ENCODE measurements around the gene CC2D2B.
"Not testable (repeated sequence)": the region's sequence is repeated elsewhere in the genome, so short reads cannot be mapped to it uniquely, and the experiment has no call there.

CC2D2B gene

DNA sequence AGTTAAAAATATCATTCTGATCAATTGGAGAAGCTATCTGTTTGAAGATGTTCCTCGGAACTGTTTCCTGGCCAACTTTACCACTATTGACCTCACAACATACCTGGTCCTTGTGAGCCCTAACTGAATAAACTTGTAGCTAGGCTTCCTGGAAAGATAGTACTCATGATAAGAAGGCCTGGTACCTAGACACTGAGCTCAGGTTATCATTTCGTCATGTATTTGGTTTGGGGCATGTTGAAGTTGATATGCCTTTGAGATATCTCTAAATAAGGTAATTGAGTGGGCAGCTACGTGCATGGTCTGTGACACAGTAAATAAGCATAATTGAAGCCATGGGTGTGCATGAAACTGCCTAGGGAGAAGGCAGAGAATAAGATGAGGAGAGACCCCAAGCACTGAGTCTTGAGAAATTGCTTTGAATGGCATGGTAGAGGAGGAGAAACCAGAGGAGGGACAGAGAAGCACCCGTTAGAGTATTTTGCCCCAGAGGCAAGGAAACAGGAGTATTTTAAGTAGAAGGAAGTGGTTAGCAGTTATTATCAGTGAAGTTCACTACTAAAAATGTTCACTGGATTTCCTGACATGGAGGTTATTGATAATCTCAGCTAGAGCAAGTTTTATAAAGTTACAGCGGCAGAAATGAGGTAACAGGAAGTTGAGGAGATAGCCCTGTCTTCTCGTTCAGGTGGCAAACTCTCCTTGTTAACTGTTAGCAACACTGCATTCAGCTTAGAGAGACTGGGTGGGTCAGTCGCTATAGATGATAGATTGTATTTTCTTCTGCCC, 55.6 kb downstream of the CC2D2B start:
- DNase-seq = no peak
- TF ChIP-seq POLR2A (IDR thresholded peaks at IDR 0.05; ENCODE audit: low read length) (no peak), GATA1 (IDR thresholded peaks at IDR 0.05; ENCODE audit: low read depth, low read length) (no peak)

DNA sequence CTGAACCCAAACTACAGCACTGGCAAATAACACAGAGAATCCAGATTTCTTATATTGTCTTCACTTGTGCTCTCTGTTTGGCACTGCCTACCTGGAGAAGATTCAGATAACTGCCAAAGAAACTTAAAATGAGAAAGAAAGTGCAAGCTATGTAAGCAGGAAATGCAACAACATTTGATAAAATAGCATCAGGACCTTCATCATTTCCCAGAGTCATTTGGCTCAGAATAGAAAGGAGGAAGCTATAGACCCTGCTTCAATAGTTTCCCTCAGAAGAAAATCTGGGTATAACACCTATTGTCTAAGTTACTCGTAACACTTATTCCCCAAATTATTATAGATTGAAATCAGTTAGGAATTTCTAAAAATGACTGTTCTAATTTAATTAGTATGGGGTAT, 56.2 kb downstream of the CC2D2B start:
- DNase-seq = no peak
- TF ChIP-seq GATA1 (IDR thresholded peaks at IDR 0.05; ENCODE audit: low read depth, low read length) (no peak), POLR2A (IDR thresholded peaks at IDR 0.05; ENCODE audit: low read length) (no peak)

DNA sequence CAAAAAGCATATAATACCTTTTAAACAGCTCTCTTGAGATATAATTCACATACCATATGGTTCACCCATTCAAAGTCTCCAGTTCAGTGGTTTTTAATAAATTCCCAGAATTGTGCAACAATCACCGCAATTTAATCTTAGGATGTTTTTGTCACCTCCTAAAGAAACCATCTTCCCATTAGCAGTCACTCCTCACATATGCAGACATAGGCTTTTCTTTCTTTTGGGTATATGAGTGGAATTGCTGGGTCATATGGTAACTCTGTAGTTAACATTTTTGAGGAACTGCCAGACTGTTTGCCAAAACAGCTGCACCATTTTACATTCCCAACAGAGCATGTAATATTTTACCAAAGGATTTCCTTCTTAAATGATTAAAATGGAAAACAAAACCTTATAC, 57.0 kb downstream of the CC2D2B start:
- TF ChIP-seq GATA1 (IDR thresholded peaks at IDR 0.05; ENCODE audit: low read depth, low read length) (no peak), POLR2A (IDR thresholded peaks at IDR 0.05; ENCODE audit: low read length) (no peak)
- no peak for DNase-seq

DNA sequence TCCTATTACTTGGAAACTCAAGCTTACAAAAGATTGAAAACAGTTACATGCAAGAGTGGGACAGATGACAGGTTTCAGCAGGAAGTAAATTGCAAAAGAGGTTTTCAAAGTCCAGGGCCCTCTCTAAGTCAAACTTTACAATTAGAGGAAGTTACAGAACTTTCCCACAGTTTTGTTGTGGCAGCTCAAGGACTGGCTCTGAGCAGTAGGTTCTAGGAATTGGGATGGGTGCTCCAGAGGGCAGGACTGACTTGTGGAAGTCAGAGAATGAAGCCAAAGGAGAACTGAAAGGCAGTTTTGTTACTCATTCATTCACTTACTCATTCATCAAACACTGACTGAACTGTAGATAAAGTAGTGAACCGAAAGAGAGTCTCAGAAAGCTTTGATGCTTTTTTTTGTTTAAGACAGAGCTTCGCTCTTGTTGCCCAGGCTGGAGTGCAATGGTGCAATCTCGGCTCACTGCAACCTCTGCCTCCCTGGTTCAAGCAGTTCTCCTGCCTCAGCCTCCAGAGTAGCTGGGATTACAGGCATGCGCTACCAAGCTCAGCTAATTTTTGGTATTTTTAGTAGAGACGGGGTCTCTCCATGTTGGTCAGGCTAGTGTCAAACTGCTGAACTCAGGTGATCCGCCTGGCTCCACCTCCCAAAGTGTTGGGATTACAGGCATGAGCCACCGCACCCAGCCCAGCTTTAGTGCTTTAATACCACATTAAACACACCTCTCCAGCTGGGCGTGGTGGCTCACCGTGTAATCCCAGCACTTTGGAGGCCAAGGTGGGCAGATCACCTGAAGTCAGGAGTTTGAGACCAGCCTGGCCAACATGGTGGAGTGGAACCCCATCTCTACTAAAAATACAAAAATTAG, 68.8 kb downstream of the CC2D2B start:
- no peak for DNase-seq
- TF ChIP-seq POLR2A (IDR thresholded peaks at IDR 0.05; ENCODE audit: low read length) = no peak
- no peak for TF ChIP-seq GATA1 (IDR thresholded peaks at IDR 0.05; ENCODE audit: low read depth, low read length)

DNA sequence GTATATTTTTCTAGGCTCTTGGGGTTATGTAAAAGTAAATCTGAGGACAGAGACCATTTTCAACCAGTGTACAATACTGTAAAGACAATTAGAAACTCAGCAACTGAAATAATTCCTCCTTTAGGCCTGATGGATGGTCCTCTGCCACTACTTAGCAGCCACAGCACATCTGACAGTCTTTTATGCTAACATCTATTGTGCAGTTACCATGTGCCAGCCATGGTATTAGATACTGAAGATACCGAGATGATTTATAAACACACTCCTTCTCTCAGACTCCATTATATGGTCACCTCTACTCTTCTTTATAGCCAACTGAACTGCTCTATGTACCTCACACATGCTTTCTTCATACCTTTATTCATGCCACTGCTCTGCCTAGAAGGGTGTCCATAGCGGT, 74.4 kb downstream of the CC2D2B start:
- no peak for TF ChIP-seq POLR2A (IDR thresholded peaks at IDR 0.05; ENCODE audit: low read length)
- no peak for TF ChIP-seq GATA1 (IDR thresholded peaks at IDR 0.05; ENCODE audit: low read depth, low read length)
- DNase-seq = no peak

DNA sequence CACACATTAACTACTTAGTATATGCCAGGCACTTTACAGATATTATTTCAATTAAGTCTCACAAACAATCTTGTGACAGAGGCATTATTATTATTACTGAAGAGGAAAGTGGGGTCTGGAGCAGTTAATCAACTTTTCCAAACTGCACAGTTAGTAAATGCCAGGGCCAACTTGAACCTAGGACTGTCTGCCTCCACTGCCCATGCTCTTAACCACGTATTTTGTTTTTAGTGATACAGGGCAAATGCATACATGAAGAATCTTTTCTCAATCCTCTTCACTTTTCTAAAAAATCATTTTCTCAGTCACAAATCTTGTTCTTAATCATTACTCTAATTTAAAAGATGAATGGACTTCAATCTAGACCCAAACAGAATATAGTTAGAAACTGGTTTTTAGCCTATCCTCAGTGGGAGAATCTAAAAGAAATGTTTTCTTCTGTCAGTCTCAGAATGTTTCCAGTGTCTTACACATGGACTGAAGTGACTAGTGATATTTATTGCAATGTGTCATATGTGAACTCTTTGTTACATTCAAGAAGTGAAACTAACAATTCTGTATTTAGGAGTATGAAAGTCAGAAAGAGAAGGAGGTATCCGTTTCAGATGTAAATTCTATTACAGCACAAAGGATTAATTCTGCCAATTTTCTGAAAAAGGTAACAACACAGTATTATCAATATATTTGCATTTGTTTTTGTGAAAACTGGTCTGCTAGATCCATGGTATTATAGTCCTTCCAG, 80.1 kb downstream of the CC2D2B start:
- TF ChIP-seq POLR2A (IDR thresholded peaks at IDR 0.05; ENCODE audit: low read length) = no peak
- no peak for TF ChIP-seq GATA1 (IDR thresholded peaks at IDR 0.05; ENCODE audit: low read depth, low read length)
- no peak for DNase-seq

DNA sequence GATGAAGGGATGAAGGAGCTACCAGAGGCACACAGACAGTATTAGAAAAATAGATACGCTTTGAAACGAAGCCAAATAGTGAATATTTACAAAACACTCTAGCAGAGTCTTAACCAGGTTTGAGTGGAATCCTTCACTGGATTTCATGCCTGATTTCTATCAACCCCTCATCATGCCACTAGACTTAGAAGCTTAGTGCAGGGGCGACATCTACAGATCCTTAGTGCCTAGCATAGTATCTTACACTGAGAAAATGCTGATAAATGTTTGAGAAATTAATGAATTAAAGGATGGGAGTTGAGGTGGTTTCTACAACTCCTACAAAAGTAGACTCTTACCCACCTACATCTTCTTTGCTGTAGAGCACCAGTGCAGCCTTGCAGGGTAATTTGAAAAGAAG, 80.9 kb downstream of the CC2D2B start:
- TF ChIP-seq GATA1 (IDR thresholded peaks at IDR 0.05; ENCODE audit: low read depth, low read length) = no peak
- TF ChIP-seq POLR2A (IDR thresholded peaks at IDR 0.05; ENCODE audit: low read length) = no peak

DNA sequence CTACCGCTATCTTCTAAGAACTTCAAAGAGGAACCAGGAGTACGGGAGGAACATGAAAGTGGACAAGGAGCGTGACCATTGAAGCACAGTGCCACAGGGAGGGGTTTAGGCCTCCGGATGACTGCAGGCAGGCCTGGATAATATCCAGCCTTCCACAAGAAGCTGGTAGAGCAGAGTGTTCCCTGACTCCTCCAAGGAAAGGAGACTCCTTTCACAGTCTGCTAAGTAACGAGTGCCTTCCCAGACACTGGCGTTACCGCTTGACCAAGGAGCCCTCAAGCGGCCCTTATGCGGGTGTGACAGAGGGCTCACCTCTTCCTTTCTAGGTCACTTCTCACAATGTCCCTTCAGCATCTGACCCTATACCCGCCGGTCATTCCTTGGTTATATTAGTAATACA, 86.6 kb downstream of the CC2D2B start:
- DNase-seq = not testable (repeated sequence)

More for the DNA sequence above, 80.9 kb downstream of the CC2D2B start:
- DNase-seq = no peak

DNA sequence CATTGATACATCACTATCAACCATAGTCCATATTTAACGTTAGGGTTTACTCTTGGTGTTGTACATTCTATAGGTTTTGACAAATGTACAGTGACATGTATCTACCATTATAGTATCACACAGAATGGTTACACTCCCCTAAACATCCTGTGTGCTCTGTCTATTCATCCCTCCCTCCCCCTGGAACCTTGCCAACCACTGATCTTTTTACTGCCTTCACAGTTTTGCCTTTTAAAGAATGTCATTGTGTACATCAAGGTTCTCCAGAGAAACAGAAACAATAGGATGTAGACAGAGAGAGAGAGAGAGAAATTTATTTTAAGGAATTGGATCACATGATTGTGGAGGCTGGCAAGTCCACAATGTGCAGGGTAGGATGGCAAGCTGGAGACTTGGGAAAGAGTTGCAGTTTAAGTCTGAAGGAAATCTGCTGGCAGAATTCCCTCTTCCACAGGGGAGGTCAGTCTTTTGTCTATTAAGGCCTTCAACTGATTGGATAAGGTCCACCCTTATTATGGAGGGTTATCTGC, 90.5 kb downstream of the CC2D2B start:
- no peak for DNase-seq
- TF ChIP-seq POLR2A (IDR thresholded peaks at IDR 0.05; ENCODE audit: low read length) (no peak), GATA1 (IDR thresholded peaks at IDR 0.05; ENCODE audit: low read depth, low read length) (no peak)

DNA sequence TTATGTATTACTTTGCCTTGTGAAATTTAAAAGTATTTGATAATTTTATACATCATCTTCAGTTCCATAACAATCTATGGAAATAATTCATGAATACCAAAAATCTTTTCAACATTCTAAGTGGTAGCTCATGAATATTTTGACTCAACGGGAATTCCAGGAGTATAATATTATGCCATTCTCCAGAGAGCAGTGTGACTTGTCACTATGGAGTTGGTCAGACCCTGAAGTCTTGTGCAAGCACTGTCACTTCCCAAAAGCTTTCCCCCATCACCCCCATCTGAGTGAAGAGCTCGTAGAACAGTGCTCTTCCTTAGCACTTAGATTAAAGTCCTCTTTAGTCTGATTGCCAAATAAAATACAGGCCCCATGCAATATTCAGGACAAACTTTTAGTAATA, 106.2 kb downstream of the CC2D2B start:
- no peak for DNase-seq
- no peak for TF ChIP-seq POLR2A (IDR thresholded peaks at IDR 0.05; ENCODE audit: low read length)
- TF ChIP-seq GATA1 (IDR thresholded peaks at IDR 0.05; ENCODE audit: low read depth, low read length) = no peak

DNA sequence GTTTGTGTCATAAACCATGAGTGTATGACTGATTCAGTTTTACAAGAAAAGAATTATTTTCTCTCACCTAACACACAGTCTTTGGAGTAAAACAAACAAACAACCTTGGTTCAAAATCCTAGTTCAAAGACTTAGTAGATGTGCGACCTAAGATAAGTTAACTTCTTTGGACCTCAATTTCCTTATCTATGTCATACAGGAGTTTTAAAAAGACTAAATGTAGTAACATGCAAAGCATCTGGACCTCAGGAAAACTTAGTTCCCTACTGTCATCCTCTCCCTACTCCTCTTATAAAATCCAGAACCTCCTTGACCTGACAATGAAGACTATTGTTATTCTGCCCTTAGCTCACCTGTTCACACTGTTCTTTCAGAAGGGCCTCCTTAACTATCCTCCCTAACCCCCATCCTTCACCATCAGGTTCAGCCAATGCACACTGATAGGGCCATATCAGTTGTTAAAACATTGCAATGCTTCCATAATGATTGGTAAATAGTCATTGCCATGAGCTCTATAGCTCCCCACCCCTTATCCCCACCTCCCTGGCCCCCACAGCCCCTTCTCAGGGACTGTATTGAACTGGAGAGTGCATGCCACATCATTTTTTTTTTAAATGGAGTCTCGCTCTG, 106.8 kb downstream of the CC2D2B start:
- TF ChIP-seq POLR2A (IDR thresholded peaks at IDR 0.05; ENCODE audit: low read length) (no peak), GATA1 (IDR thresholded peaks at IDR 0.05; ENCODE audit: low read depth, low read length) (no peak)
- peak; percentile 63 to 86 for DNase-seq

DNA sequence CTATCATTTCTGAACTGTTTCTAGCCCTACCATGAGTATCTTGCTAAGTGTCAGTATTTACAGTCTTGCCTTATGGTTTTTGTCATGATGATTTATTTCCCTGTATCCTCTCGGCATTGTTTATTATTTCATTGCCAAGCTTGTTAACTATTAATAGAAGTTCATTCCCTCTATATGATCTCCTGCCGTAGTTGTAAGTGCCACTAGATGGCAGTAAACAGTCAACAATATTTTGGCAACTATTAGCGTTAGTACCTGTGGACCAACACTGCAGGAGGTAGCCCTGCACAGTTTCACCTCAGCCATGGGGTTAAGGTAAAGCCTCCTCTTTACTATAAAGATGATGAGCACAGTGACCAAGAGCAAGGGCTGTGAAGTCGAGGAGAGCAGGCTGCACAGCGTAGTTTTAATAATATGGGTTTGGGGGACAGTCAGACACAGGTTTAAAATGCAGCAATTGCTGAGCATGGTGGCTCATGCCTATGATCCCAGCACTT, 109.5 kb downstream of the CC2D2B start:
- TF ChIP-seq GATA1 (IDR thresholded peaks at IDR 0.05; ENCODE audit: low read depth, low read length) (no peak), POLR2A (IDR thresholded peaks at IDR 0.05; ENCODE audit: low read length) (no peak)
- DNase-seq = peak; percentile 63 to 78

DNA sequence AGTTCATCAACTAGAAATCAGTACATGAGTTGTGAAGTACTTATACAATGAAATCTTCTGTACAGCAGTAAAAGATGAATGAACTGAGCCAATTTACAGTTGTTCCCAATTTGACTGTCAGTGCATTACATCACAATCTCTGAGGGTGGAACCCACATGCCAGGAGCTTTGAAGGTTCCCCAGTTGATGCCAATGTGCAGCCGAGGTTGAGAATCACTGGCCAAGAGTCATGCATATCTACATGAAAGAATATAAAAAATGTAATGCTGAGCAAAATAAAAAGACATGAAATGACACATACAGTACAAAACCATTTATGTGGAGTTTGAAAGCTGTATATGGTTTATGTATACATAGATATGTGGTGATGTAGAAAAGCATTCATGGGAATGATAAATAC, 113.6 kb downstream of the CC2D2B start:
- TF ChIP-seq POLR2A (IDR thresholded peaks at IDR 0.05; ENCODE audit: low read length) = no peak
- no peak for TF ChIP-seq GATA1 (IDR thresholded peaks at IDR 0.05; ENCODE audit: low read depth, low read length)
- no peak for DNase-seq
